GM12874 (cell line): ENCODE data around the gene DENND1A.

Experiments used
- CTCF ChIP-seq: IDR thresholded peaks from 2 replicates; pipeline ENCODE4 v1.5.1; 2011; ENCODE audit warnings: low read depth, mild to moderate bottlenecking, control low read depth, low read length, moderate library complexity; ENCODE audit not compliant: insufficient read depth

DENND1A gene

GRCh38 chr9:123929870-123930831 is at the start of gene DENND1A:
Gene DENND1A (minus strand): TSS chr9:123930126. CDS start chr9:123929905, 221 bp downstream.
- no peak for TF ChIP-seq CTCF

GRCh38 chr9:123978981-123979380 is 49.1 kb upstream of the DENND1A start:
- TF ChIP-seq CTCF, result no peak

- TF ChIP-seq CTCF, result no peak
Measured at GRCh38 chr9:123975871-123976270, 45.9 kb upstream of the DENND1A start.

- no peak for TF ChIP-seq CTCF
Measured at GRCh38 chr9:123974471-123974870, 44.5 kb upstream of the DENND1A start.

- no peak for TF ChIP-seq CTCF
Measured at GRCh38 chr9:123973590-123974223, 43.8 kb upstream of the DENND1A start.

GRCh38 chr9:123972618-123973017 is 42.7 kb upstream of the DENND1A start:
- no peak for TF ChIP-seq CTCF

- TF ChIP-seq CTCF, result no peak
Measured at GRCh38 chr9:123967323-123967722, 37.4 kb upstream of the DENND1A start.
